Tibial artery (tissue), 4 donors: Measurements from ENCODE around the gene CCNG1.
"Not testable (repeated sequence)": the region's sequence is repeated elsewhere in the genome, so short reads cannot be mapped to it uniquely, and the experiment has no call there.

Experiments used
- DNase-seq, 2 donors: peaks; one replicate each; pipeline ENCODE4 v3.0.0-alpha.2; 2019
- H3K27ac ChIP-seq, 2 donors: fragments of 200-600 bp; sonication (generic) in 1 of 2; 1 replicate in 1 of 2; 2 replicates in 1 of 2; pipeline ENCODE4 v1.5.1; 2018 to 2019; ENCODE audit warnings: mild to moderate bottlenecking in 1 of 2
- H3K27me3 ChIP-seq, 2 donors: fragments of 200-600 bp; sonication (generic) in 1 of 2; one replicate each; pipeline versions ENCODE4 v1.5.1 to v1.6.0; 2016 to 2019
- H3K36me3 ChIP-seq, 3 donors: fragments of 200-600 bp; sonication (generic) in 2 of 3; one replicate each; pipeline ENCODE4 v1.5.1; 2016 to 2019; ENCODE audit warnings: mild to moderate bottlenecking in 2 of 3
- H3K4me1 ChIP-seq, 4 donors: fragments of 200-600 bp; sonication (generic) in 2 of 4; 1 replicate in 3 of 4; 2 replicates in 1 of 4; pipeline ENCODE4 v1.5.1; 2016 to 2019
- H3K4me3 ChIP-seq, 2 donors: fragments of 200-600 bp; sonication (generic) in 1 of 2; 1 replicate in 1 of 2; 2 replicates in 1 of 2; pipeline ENCODE4 v1.5.1; 2018 to 2019; ENCODE audit warnings: mild to moderate bottlenecking in 2 of 2
- H3K9me3 ChIP-seq, 3 donors: fragments of 200-600 bp; sonication (generic) in 1 of 3; one replicate each; pipeline ENCODE4 v1.5.1; 2016 to 2019
- CTCF ChIP-seq, 2 experiments: fragments of 200-600 bp in 1 of 2; fragments of 450-650 bp in 1 of 2; IDR thresholded peaks; one replicate each; pipeline ENCODE4 v1.5.1; 2017 to 2019; ENCODE audit warnings: antibody characterized with exemption in 2 of 2, mild to moderate bottlenecking in 1 of 2, moderate library complexity in 1 of 2
- intact Hi-C: fragments of 100-400 bp; cut with DNase I; formaldehyde crosslinking; loops from one replicate; pipeline ENCODE4 v1.15.0; 2023; ENCODE audit warnings: low total_unique reads

Gene CCNG1

GRCh38 chr5:163410505-163410904, 26.9 kb upstream of the CCNG1 start:
- peaks cover 0 to 10% (median 2%) of the 10 kb centered on the region in 4 donors for H3K4me1 ChIP-seq
- H3K4me3 ChIP-seq, result no peak overlapping the region
- no peaks in the 10 kb centered on the region for H3K36me3 ChIP-seq
- H3K27me3 ChIP-seq, result peaks cover 0 to 7% of the 10 kb centered on the region in 2 donors
- TF ChIP-seq CTCF (IDR thresholded peaks at IDR 0.05), result no peak
- no peaks in the 10 kb centered on the region for H3K9me3 ChIP-seq
- no peak overlapping the region for H3K27ac ChIP-seq
- intact Hi-C loops, result no loop called here
- DNase-seq, result no peak

GRCh38 chr5:163415673-163416072, 21.7 kb upstream of the CCNG1 start:
- H3K36me3 ChIP-seq, H3K4me1 ChIP-seq, H3K9me3 ChIP-seq, intact Hi-C loops, H3K27ac ChIP-seq, H3K4me3 ChIP-seq, DNase-seq: not testable (repeated sequence)
- peaks cover 0 to 10% of the 10 kb centered on the region in 2 donors for H3K27me3 ChIP-seq

GRCh38 chr5:163424836-163425235, 12.6 kb upstream of the CCNG1 start:
- intact Hi-C loops, result no loop called here
- Histone ChIP-seq H3K36me3 (no peaks in the 10 kb centered on the region), H3K27ac (no peak overlapping the region), H3K4me1 (no peaks in the 10 kb centered on the region), H3K4me3 (no peak overlapping the region), H3K9me3 (no peaks in the 10 kb centered on the region), H3K27me3 (no peaks in the 10 kb centered on the region)
- no peak for TF ChIP-seq CTCF (IDR thresholded peaks at IDR 0.05)
- no peak for DNase-seq

GRCh38 chr5:163426128-163426527, 11.3 kb upstream of the CCNG1 start:
- intact Hi-C loops, DNase-seq, H3K27ac ChIP-seq, H3K27me3 ChIP-seq, H3K4me1 ChIP-seq, H3K36me3 ChIP-seq, H3K4me3 ChIP-seq, H3K9me3 ChIP-seq: not testable (repeated sequence)

GRCh38 chr5:163432544-163432943, 4.9 kb upstream of the CCNG1 start:
- DNase-seq, result no peak
- Histone ChIP-seq H3K36me3 (no peaks in the 10 kb centered on the region), H3K4me1 (peaks cover 0 to 5% (median 1%) of the 10 kb centered on the region in 4 donors), H3K27ac (no peak overlapping the region), H3K9me3 (no peaks in the 10 kb centered on the region), H3K4me3 (no peak overlapping the region), H3K27me3 (no peaks in the 10 kb centered on the region)
- intact Hi-C loops, result no loop called here
- no peak for TF ChIP-seq CTCF (IDR thresholded peaks at IDR 0.05)

GRCh38 chr5:163433271-163433670, 4.1 kb upstream of the CCNG1 start:
- no peak overlapping the region for H3K4me3 ChIP-seq
- no peak overlapping the region for H3K27ac ChIP-seq
- no peak for DNase-seq
- peaks cover 0 to 8% (median 2%) of the 10 kb centered on the region in 4 donors for H3K4me1 ChIP-seq
- no peaks in the 10 kb centered on the region for H3K36me3 ChIP-seq
- TF ChIP-seq CTCF (IDR thresholded peaks at IDR 0.05), result no peak
- intact Hi-C loops, result no loop called here
- no peaks in the 10 kb centered on the region for H3K27me3 ChIP-seq
- no peaks in the 10 kb centered on the region for H3K9me3 ChIP-seq

- intact Hi-C loops, result no loop called here
- Histone ChIP-seq H3K4me3 (no peak overlapping the region), H3K27me3 (no peaks in the 10 kb centered on the region), H3K27ac (no peak overlapping the region), H3K4me1 (peaks cover 0 to 20% (median 8%) of the 10 kb centered on the region in 4 donors), H3K9me3 (no peaks in the 10 kb centered on the region), H3K36me3 (no peaks in the 10 kb centered on the region)
- DNase-seq, result no peak
- no peak for TF ChIP-seq CTCF (IDR thresholded peaks at IDR 0.05)
Observed at GRCh38 chr5:163434401-163434866, 3.0 kb upstream of the CCNG1 start.
